ENCODE results near the gene SULF2.
"Not testable (repeated sequence)": the region's sequence is repeated elsewhere in the genome, so short reads cannot be mapped to it uniquely, and the experiment has no call there.

The SULF2 gene

GRCh38 chr20:47805951-47806350, 20.7 kb upstream of the SULF2 start:
- in situ Hi-C loops (cut with HindIII; ENCODE audit: low sequenced_read_pairs) = no loop called here

GRCh38 chr20:47804972-47805371, 19.7 kb upstream of the SULF2 start:
- in situ Hi-C loops (cut with HindIII; ENCODE audit: low sequenced_read_pairs) = not testable (repeated sequence)

GRCh38 chr20:47804224-47804825, 19.0 kb upstream of the SULF2 start:
- in situ Hi-C loops (cut with HindIII; ENCODE audit: low sequenced_read_pairs) = not testable (repeated sequence)

- in situ Hi-C loops (cut with HindIII; ENCODE audit: low sequenced_read_pairs) = no loop called here
These were observed 17.7 kb upstream of the SULF2 start for GRCh38 chr20:47802975-47803374.

DNA sequence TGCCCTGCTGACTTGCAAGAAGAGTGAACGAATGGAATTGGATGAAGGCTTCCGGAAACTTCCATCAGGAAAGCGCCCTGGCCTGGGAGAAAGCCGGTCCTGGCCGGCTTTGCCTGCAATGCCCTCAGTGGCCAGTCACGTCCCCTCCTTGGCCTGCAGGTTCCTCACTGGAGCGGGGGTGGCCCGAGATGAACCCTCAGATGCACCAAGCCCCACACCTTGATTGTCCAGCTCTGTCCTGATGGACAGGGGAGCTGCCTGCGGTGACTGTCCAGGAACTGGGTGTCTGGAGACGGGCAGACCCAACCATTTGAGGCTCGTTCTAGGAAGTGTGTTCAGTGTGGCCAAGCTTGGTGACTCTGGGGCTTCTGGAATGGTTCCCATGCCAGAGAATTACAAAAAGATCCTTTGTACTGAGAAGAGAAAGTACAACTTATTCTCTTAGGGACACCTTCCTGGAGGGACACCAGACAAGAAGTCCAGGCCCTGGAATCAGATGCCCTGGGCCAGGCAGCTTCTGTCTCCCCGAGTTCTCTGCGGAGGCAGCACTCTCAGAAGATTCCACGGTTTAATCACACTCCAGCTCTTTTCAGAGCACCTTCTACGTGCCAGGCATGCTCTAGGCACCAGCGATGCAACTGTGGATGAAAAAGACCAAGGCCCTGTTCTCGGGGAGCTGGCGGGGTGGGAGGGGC, 17.1 kb upstream of the SULF2 start:
- in situ Hi-C loops (cut with HindIII; ENCODE audit: low sequenced_read_pairs) = no loop called here

DNA sequence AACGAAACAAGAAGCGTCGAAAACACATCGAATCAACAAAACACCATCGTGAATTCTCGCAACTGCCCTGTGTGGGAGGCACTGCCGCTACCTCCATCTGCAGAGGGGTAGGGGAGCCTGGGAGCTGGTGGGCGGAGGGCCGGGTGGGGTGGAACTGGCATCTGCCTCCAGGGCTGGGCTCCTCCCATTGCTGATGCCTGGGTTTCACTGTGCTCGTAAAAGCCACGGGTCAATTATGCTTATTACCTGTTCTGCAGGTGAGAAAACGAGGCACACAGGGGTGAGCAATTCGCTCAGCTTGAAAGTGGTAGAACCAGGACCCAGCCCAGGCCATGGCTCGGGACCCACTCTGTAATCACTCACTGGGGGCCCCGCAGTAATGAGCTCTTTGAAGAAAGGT, 16.5 kb upstream of the SULF2 start:
- in situ Hi-C loops (cut with HindIII; ENCODE audit: low sequenced_read_pairs) = no loop called here

GRCh38 chr20:47801079-47801478, 15.8 kb upstream of the SULF2 start:
- in situ Hi-C loops (cut with HindIII; ENCODE audit: low sequenced_read_pairs) = no loop called here

DNA sequence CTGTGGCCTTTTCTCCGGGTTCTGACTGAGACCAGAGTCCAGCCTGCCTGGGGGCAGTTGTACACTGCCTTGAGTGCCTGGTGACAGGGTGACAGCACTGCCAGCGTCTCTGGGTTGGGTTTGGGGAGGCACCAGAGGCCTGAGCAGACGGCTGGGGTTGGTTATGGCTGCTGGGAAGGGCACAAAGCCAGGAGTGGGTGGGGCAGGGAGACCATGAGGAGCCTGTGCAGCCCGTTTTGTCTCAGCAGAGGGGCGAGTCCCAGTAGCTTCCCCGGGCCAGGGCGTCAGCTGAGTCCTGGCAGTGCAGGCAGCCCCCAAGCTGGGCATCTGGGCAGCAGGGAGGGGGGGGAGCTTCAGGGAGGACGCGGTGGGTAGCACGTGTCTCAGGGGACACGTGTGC, 15.3 kb upstream of the SULF2 start:
- in situ Hi-C loops (cut with HindIII; ENCODE audit: low sequenced_read_pairs) = no loop called here

- in situ Hi-C loops (cut with HindIII; ENCODE audit: low sequenced_read_pairs) = no loop called here
These were observed 13.9 kb upstream of the SULF2 start for GRCh38 chr20:47799116-47799715.

- in situ Hi-C loops (cut with HindIII; ENCODE audit: low sequenced_read_pairs) = no loop called here
These were observed 11.7 kb upstream of the SULF2 start for GRCh38 chr20:47796971-47797370.

DNA sequence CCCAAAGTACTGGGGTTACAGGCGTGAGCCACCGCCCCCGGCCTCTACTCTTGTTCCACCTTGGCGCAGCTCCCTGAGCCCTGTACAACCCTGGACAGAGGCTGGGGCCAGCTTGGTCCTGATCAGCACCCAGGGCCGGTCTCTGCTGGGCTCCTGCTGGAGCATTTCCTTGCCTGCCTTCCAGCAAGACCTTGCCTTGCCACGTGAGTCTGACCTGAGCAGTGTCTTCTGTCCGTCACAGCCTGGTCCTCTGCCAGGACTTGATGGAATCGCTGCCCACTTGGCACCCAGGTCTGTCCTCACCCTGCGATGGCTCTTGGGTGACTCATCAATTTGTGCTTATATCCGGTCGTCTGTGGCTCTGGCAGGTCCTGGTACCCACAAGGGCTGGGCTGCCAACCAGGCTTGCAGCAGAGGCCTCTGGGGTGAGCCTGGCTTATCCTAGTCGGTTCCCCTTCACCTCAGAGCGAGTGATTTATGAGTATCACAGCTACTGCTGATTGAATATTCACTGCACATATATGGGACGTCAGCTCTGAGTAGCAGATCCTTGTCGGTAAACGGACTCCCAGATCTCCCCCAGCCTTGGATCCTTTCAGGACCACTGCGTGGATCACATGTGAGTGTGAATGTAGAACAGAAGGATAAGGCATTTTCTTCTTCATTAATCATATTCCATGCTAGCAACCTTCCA, 10.1 kb upstream of the SULF2 start:
- in situ Hi-C loops (cut with HindIII; ENCODE audit: low sequenced_read_pairs) = no loop called here

DNA sequence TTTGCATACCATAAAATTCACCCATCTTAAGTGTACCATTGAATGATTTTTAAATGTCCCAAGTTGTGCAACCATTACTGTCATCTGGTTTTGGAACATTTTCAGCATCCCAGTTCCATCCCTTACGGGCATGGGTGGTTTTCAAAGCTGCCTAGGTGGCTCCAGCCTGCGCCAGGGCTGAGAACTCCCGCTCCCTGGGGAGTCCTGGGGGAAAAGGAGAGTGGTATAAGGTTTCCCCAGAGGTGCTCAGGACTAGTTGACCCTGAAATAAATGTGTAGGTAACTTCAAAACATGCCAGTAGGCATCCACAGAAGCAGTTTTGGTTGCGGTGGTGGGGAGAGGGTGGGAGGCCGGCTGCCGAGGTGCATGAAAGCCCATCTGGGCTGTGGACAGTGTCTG, 9.0 kb upstream of the SULF2 start:
- in situ Hi-C loops (cut with HindIII; ENCODE audit: low sequenced_read_pairs) = not testable (repeated sequence)

GRCh38 chr20:47792021-47792618, 6.8 kb upstream of the SULF2 start:
- in situ Hi-C loops (cut with HindIII; ENCODE audit: low sequenced_read_pairs) = no loop called here

DNA sequence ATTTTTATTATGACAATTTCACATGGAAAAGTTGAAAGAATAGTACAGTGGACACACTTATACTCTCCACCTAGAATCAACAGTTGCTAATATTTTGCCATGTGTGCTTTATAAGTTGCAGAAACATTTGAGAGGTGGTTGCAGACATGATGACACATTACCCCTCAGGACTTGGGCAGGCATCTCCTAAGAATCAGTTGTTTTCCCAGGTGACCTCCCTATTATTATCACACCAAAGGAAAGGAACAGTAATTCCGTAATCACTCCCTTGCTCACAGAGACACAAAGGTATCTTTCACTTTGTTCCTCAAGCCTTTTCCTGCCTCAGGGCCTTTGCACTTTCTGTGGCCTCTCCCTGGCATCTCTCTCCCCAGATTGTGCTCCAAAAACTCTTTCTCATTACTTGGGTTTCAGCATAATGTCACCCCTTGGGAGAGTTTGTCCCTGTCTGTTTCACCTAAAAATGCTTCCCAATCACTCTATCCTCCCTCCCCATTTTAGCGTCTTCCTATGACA, 5.9 kb upstream of the SULF2 start:
- in situ Hi-C loops (cut with HindIII; ENCODE audit: low sequenced_read_pairs) = no loop called here

GRCh38 chr20:47790580-47790965, 5.3 kb upstream of the SULF2 start:
- in situ Hi-C loops (cut with HindIII; ENCODE audit: low sequenced_read_pairs) = no loop called here

DNA sequence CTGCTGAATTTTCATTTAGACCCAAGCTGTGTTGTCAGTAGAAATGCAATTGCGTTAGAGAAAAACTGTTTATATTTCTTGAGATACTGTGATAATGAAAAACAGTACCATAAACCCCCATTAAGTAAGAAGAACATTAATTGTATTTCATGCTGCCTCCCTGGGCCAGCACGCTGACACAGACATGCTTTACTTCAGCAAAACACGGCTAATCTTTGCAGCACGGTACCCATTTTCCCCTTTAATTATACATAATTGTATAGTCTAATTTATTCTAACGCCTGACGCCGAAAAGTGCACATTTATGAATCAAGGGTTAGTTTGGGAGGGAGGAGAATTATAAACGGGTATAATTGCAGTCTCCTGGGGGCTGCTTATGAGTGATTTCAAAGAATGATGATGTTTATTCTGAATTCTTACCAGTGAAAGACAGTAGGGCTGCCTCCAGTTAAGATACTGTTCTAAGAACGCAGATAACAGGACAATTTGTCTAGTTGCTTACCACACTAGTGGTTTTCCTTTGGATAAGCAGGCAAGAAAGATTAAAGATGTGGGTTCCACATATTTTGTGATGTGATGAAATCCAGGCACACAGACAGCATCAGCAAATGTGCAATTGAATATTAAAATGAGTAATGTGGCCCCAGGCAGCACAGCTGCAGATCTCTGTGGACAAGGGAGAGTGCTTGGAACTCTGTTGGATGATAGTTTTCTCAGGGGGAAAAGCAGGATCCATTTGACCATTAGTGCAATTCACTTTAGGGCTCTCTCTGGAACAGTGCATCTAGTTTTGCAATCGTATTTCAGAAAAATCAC, 4.7 kb upstream of the SULF2 start:
- in situ Hi-C loops (cut with HindIII; ENCODE audit: low sequenced_read_pairs) = loop anchor here (5.0 kb wide), 1 partner anchor 82 kb away; no protein-coding TSS in a partner anchor

DNA sequence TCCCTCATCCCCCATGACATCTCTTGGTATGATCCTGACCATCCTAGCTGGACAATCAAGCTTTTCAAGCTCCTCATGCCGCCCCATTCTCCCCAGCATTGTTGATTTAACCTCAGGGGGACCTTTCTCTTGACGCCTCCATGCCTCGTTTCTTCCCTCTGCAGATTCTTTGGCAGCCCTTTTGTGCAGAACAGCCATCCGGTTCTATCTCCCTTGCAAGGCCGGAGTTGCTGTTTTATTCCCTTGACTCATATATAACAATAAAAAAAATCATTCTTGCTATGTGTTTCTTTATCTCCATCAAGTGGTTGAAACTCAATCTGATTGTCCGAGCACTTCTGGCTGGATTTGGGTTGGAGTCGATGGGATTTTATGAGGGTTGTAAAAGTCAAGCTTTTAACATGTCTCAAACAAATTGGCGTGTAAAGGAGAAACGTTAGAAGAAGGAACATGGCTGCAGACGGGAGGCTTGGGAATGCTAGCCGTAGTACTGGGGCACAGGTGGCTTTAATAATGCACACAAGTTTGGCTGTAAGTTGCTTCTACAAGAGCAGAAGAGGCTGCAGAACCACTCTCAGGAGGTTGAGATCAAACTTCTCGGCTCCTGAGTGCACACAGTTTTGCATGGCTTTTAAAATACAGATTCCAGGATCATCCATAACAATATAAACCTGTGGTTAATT, 3.9 kb upstream of the SULF2 start:
- in situ Hi-C loops (cut with HindIII; ENCODE audit: low sequenced_read_pairs) = loop anchor here (5.0 kb wide), 1 partner anchor 83 kb away; no protein-coding TSS in a partner anchor

GRCh38 chr20:47788741-47789080, 3.4 kb upstream of the SULF2 start:
- in situ Hi-C loops (cut with HindIII; ENCODE audit: low sequenced_read_pairs) = loop anchor here (5.0 kb wide), 1 partner anchor 84 kb away; no protein-coding TSS in a partner anchor

- in situ Hi-C loops (cut with HindIII; ENCODE audit: low sequenced_read_pairs) = loop anchor here (5.0 kb wide), 1 partner anchor 86 kb away; no protein-coding TSS in a partner anchor
These were observed 1.5 kb upstream of the SULF2 start for GRCh38 chr20:47786765-47787107.
